WTC11 (cell line): ENCODE results near the gene RAD50. TPM values are rescaled to one million over a fixed set of nuclear protein-coding genes. Genes with fewer than 3 reads are reported as not detected.

Experiments used
- ARID4B ChIP-seq: sonication (generic); formaldehyde crosslinking; IDR thresholded peaks from 2 replicates; pipeline ENCODE4 v1.8.0; 2023; ENCODE audit warnings: missing genetic modification reagents, mild to moderate bottlenecking, borderline replicate concordance
- ATF1 ChIP-seq: sonication (generic); formaldehyde crosslinking; IDR thresholded peaks from 2 replicates; pipeline ENCODE4 v1.8.1; 2023; ENCODE audit warnings: mild to moderate bottlenecking, moderate library complexity, missing genetic modification reagents
- E2F4 ChIP-seq: sonication (generic); formaldehyde crosslinking; IDR thresholded peaks from 2 replicates; pipeline ENCODE4 v1.8.1; 2022; ENCODE audit warnings: low read depth, mild to moderate bottlenecking, moderate library complexity, missing genetic modification reagents, borderline replicate concordance
- ELF4 ChIP-seq: sonication (generic); formaldehyde crosslinking; IDR thresholded peaks from 2 replicates; pipeline ENCODE4 v1.8.1; 2022; ENCODE audit warnings: low read depth, mild to moderate bottlenecking, moderate library complexity, missing genetic modification reagents
- EMX1 ChIP-seq: fragments of 250-450 bp; sonication (Bioruptor Pico); IDR thresholded peaks from 2 replicates; pipeline ENCODE4 v1.8.0; 2021; ENCODE audit warnings: mild to moderate bottlenecking
- FOXK1 ChIP-seq: sonication (generic); formaldehyde crosslinking; IDR thresholded peaks from 2 replicates; pipeline ENCODE4 v1.8.0; 2022; ENCODE audit warnings: mild to moderate bottlenecking, moderate library complexity, missing genetic modification reagents
- GABPB1 ChIP-seq: sonication (generic); formaldehyde crosslinking; IDR thresholded peaks from 2 replicates; pipeline ENCODE4 v1.8.1; 2023; ENCODE audit warnings: mild to moderate bottlenecking, missing genetic modification reagents
- HMGA2 ChIP-seq: fragments of 250-450 bp; sonication (Bioruptor Pico); IDR thresholded peaks from 2 replicates; pipeline ENCODE4 v1.4.0; 2021; ENCODE audit warnings: mild to moderate bottlenecking, moderate library complexity
- MYBL2 ChIP-seq: sonication (generic); formaldehyde crosslinking; IDR thresholded peaks from 2 replicates; pipeline ENCODE4 v1.8.1; 2023; ENCODE audit warnings: mild to moderate bottlenecking, moderate library complexity, missing genetic modification reagents
- SP1 ChIP-seq: sonication (generic); formaldehyde crosslinking; conservative IDR thresholded peaks from 2 replicates; pipeline ENCODE4 v1.8.1; 2022; ENCODE audit warnings: missing genetic modification reagents
- TCF7 ChIP-seq: sonication (generic); formaldehyde crosslinking; IDR thresholded peaks from 2 replicates; pipeline ENCODE4 v1.8.0; 2022; ENCODE audit warnings: mild to moderate bottlenecking, low read depth, missing genetic modification reagents, moderate library complexity
- ZBTB21 ChIP-seq: sonication (generic); formaldehyde crosslinking; IDR thresholded peaks from 2 replicates; pipeline ENCODE4 v1.8.1; 2023; ENCODE audit warnings: mild to moderate bottlenecking, missing genetic modification reagents, borderline replicate concordance
- ZNF121 ChIP-seq: sonication (generic); formaldehyde crosslinking; IDR thresholded peaks from 2 replicates; pipeline ENCODE4 v1.8.0; 2023; ENCODE audit warnings: missing genetic modification reagents
- ZNF232 ChIP-seq: sonication (generic); formaldehyde crosslinking; IDR thresholded peaks from 2 replicates; pipeline ENCODE4 v1.8.0; 2022; ENCODE audit warnings: mild to moderate bottlenecking, missing genetic modification reagents
- ZNF281 ChIP-seq: sonication (generic); formaldehyde crosslinking; IDR thresholded peaks from 2 replicates; pipeline ENCODE4 v1.8.0; 2023; ENCODE audit warnings: mild to moderate bottlenecking, missing genetic modification reagents
- ZNF317 ChIP-seq: sonication (generic); formaldehyde crosslinking; IDR thresholded peaks from 2 replicates; pipeline ENCODE4 v1.8.1; 2023; ENCODE audit warnings: low read depth, mild to moderate bottlenecking, moderate library complexity, missing genetic modification reagents, borderline replicate concordance
- ZNF532 ChIP-seq: fragments of 250-450 bp; sonication (Bioruptor Pico); IDR thresholded peaks from 2 replicates; pipeline ENCODE4 v1.9.0; 2021; ENCODE audit warnings: mild to moderate bottlenecking, borderline replicate concordance
- ZSCAN18 ChIP-seq: fragments of 250-450 bp; sonication (Bioruptor Pico); IDR thresholded peaks from 2 replicates; pipeline ENCODE4 v2.1.2; 2022; ENCODE audit warnings: mild to moderate bottlenecking, moderate library complexity
- total RNA-seq: library from RNA; stranded (reverse); gene quantifications from 3 replicates; pipeline ENCODE4 v1.2.3, GENCODE V29; 2021
- TF ChIP-seq, protein P1 (sequence below): sonication (generic); formaldehyde crosslinking; IDR thresholded peaks from 2 replicates; pipeline ENCODE4 v1.8.1; 2022; ENCODE audit warnings: low read depth, missing genetic modification reagents, borderline replicate concordance

Gene RAD50
- total RNA-seq, 1 experiment from 2014 or later = 31.1 TPM

GRCh38 chr5:132556763-132557477 lies at the start of gene RAD50 (continued):
- peak; percentile 90 for TF ChIP-seq GABPB1 (CRISPR knock-in tag)
- no peak for TF ChIP-seq ZNF317 (CRISPR knock-in tag)
- TF ChIP-seq ARID4B (CRISPR knock-in tag) = peak; percentile 76
- peak; percentile 94; the same call in 1 of the 2 replicates for TF ChIP-seq ZBTB21 (CRISPR knock-in tag)
- no peak for TF ChIP-seq ZSCAN18 (CRISPR knock-in tag)
- TF ChIP-seq FOXK1 (CRISPR knock-in tag) = peak; percentile 92
- TF ChIP-seq TCF7 (CRISPR knock-in tag) = 0 out of 2 replicates have a peak, but pooled peaks have one; percentile 64
- TF ChIP-seq SP1 (CRISPR knock-in tag) = peak; percentile 84
- TF ChIP-seq E2F4 (CRISPR knock-in tag) = peak; percentile 71; the same call in 1 of the 2 replicates
- TF ChIP-seq ZNF232 (CRISPR knock-in tag) = peak; percentile 89
- no peak for TF ChIP-seq ZNF121 (CRISPR knock-in tag)
- TF ChIP-seq HMGA2 (CRISPR knock-in tag) = no peak
- 0 out of 2 replicates have a peak, but pooled peaks have one; percentile 31 for TF ChIP-seq ELF4 (CRISPR knock-in tag)
- TF ChIP-seq MYBL2 (CRISPR knock-in tag) = peak; percentile 93
- 0 out of 2 replicates have a peak, but pooled peaks have one; percentile 54 for TF ChIP-seq EMX1
- no peak for TF ChIP-seq ATF1
- TF ChIP-seq ZNF281 = peak; percentile 94
- TF ChIP-seq, protein P1, sequence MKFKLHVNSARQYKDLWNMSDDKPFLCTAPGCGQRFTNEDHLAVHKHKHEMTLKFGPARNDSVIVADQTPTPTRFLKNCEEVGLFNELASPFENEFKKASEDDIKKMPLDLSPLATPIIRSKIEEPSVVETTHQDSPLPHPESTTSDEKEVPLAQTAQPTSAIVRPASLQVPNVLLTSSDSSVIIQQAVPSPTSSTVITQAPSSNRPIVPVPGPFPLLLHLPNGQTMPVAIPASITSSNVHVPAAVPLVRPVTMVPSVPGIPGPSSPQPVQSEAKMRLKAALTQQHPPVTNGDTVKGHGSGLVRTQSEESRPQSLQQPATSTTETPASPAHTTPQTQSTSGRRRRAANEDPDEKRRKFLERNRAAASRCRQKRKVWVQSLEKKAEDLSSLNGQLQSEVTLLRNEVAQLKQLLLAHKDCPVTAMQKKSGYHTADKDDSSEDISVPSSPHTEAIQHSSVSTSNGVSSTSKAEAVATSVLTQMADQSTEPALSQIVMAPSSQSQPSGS (CRISPR knock-in tag) = no peak; the same call in 1 of the 2 replicates
- no peak for TF ChIP-seq ZNF532 (CRISPR knock-in tag)
